ENCODE data around the gene RUBCN.
"Not testable (repeated sequence)": the region's sequence is repeated elsewhere in the genome, so short reads cannot be mapped to it uniquely, and the experiment has no call there.

DNA sequence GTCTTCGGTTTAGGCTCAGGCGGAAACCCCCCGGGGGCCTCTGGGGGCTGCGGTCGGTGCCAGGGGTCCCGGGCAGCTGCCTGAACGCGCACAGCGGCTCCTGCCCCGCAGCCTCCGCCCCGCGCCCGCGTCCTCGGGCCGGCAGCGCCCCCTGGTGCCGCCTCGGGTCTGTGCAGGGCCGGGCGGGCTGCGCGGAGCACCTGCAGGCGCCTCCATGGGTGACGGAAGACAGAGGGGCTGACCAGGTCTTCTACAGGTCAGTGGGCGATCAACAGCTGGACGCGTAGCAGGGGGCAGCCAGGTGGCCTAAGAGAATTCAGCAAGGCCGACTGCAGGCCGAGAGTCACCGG lies 71.6 kb downstream of the RUBCN start:
- TF ChIP-seq, protein P1, sequence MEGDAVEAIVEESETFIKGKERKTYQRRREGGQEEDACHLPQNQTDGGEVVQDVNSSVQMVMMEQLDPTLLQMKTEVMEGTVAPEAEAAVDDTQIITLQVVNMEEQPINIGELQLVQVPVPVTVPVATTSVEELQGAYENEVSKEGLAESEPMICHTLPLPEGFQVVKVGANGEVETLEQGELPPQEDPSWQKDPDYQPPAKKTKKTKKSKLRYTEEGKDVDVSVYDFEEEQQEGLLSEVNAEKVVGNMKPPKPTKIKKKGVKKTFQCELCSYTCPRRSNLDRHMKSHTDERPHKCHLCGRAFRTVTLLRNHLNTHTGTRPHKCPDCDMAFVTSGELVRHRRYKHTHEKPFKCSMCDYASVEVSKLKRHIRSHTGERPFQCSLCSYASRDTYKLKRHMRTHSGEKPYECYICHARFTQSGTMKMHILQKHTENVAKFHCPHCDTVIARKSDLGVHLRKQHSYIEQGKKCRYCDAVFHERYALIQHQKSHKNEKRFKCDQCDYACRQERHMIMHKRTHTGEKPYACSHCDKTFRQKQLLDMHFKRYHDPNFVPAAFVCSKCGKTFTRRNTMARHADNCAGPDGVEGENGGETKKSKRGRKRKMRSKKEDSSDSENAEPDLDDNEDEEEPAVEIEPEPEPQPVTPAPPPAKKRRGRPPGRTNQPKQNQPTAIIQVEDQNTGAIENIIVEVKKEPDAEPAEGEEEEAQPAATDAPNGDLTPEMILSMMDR (conservative IDR thresholded peaks at IDR 0.05): not testable (repeated sequence)
- TF ChIP-seq ZFX (IDR thresholded peaks at IDR 0.05): not testable (repeated sequence)
